GM21423 (cell line): ENCODE measurements around the gene RAMAC.
"Not testable (repeated sequence)": the region's sequence is repeated elsewhere in the genome, so short reads cannot be mapped to it uniquely, and the experiment has no call there.

Source experiments
- ATAC-seq: cut with Tn5 transposase; IDR thresholded peaks from one replicate; pipeline ENCODE4 v1.9.1; 2021; ENCODE audit warnings: mild to moderate bottlenecking, moderate library complexity; ENCODE audit not compliant: unreplicated experiment

The RAMAC gene

GRCh38 chr15:82985688-82986441 is at the start of gene RAMAC:
Gene RAMAC, plus strand, starts transcription at chr15:82986210. Its CDS starts 2,809 bp downstream, at chr15:82989019.
- ATAC-seq = peak; percentile 95

GRCh38 chr15:82936966-82937711 is 48.9 kb upstream of the RAMAC start:
- no peak for ATAC-seq

- ATAC-seq = no peak
Measured at GRCh38 chr15:82937712-82938058, 48.3 kb upstream of the RAMAC start.

DNA sequence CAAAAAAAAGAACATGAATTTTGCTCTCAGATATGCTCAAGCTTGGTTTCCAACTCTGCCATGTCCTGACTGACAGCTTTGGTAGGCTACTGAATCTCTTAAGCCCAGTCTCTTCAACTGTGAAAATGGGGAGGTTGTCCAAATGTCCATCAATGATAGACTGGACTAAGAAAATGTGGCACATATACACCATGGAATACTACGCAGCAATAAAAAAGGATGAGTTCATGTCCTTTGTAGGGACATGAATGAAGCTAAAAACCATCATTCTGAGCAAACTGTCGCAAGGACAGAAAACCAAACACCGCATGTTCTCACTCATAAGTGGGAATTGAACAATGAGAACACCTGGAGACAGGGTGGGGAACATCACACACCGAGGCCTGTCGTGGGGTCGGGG is 46.3 kb upstream of the RAMAC start:
- not testable (repeated sequence) for ATAC-seq

DNA sequence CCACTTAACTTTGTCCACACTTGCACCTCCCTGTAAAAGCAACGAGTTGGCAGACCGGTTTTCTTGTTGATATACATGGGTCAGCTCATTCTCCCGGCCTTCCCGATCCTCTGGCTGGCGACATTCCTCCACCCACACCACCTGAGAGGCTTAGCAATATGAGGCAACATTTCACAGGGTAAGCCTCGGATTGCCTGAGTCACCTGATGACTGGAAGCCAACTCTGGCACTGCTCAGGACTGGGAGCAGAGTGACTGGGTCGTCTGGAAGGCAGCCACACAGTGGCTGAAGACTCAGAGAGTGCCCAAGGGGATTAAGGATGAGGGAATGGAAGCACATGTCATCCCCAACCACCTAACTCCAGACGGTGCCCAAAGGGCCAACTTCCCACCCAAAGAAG is 43.3 kb upstream of the RAMAC start:
- no peak for ATAC-seq

DNA sequence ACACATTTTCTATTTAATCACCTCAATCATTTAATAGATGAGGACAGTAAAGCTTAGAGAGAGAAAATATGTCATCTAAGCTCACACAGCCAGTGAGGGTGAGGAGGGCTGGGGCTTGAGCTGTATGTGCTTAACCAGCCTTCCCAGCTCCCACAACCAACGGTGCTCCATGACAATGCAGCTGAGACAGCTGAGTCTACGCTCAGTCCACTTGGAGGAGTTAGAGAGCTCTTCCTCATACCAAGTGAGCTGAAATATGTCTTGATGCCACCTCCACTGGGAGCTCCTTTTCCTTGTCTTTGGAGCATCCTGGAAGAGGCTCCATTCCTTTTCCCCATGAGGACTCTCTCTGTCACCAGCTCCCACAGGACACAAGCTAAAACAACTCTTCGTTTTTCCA is 42.8 kb upstream of the RAMAC start:
- ATAC-seq = no peak

DNA sequence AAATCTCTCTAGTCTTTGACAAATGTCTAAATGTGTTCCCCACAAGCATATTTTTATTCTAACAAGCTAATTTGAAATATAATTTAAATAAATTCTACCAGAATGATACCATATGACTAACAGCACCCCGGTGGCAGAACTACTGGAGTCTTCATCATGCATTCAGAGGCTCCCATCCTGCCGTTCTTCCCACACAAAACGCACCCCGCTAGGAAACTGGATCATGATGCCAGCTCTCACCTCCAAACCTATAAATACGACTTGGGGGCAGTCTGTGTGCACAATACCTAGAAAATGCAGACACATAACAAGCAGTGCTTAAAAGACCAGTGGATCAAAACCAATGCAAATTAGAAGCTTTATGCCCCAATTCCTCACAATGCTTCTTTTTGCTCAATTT is 42.0 kb upstream of the RAMAC start:
- ATAC-seq = no peak

DNA sequence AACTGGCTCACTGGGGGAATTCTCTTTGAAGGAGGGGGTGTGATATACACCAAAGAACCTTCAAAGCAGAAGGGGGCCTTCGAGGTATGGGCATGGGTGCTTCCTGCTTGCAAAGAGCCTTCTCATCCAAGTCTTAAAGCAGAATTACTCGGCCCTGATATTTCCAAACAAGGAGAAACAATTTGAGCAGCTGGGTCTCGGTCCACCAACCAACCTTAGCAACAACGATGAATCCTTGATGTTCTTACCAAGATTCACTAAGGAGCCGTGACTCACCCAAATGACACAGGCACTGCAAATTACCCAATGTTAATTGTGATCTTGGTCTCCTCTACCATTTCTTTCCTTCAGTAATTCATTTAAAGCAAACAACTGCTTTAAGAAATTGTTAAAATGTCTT is 41.2 kb upstream of the RAMAC start:
- ATAC-seq = no peak

DNA sequence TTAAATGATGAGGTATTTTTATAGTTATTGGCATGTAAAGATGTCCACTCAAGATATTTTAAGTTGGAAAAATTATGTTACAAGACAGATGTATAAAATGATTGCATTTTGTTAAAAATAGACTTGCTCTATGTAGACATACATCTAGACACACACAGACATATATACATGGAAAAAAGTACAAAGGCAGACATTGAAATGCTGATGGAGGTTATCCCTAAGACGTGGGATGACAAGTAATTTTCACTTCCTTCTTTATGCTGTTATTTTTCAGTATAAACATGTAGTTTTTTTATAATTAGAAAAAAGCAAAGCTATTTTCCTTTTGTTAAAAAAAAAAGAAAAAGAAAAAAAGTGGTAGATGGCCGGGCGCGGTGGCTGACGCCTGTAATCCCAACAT is 40.7 kb upstream of the RAMAC start:
- no peak for ATAC-seq

DNA sequence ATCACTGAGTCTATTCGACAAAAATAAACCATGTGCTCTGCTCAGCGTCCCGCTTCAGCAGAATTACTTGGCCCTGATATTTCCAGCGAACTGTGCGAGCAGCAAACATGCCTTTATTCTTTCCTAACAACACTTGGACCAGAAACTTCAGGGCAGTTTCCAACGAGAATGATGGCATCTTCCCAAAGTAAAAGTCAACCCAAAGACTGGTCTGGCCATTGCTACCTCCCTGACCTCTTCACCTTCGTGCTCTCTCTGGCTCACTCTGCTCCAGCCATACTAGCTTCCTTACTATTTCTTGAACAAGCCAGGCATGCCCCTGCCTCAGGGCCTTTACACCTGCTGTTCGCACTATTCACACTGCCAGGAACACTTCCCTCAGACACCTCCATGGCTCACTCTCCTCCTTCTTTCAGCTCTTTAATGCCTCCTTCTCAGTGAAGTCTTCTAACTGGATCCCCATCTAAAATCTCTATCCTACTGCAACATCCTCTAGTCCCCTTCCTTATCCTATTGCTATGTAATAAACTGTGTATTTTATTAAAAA is 39.8 kb upstream of the RAMAC start:
- ATAC-seq = no peak

DNA sequence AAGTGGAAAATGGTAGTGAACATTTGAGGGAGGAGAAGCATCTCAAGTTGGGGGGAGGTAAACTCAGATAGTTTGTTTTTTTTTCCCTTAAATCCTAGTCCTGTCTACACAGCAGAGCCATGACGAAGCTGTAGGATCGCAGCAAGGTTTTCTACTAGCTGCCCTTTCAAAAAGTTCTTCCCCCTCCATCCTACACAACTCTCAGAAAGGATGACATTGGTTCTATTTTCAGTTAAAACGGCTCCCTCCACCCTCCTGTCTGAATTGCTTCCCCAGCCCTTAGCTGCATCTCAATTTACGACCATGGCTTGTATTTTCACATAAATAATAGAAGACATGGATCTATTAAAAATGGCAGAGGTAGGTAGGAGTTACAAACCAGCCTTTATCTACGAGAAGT is 35.7 kb upstream of the RAMAC start:
- ATAC-seq = no peak

DNA sequence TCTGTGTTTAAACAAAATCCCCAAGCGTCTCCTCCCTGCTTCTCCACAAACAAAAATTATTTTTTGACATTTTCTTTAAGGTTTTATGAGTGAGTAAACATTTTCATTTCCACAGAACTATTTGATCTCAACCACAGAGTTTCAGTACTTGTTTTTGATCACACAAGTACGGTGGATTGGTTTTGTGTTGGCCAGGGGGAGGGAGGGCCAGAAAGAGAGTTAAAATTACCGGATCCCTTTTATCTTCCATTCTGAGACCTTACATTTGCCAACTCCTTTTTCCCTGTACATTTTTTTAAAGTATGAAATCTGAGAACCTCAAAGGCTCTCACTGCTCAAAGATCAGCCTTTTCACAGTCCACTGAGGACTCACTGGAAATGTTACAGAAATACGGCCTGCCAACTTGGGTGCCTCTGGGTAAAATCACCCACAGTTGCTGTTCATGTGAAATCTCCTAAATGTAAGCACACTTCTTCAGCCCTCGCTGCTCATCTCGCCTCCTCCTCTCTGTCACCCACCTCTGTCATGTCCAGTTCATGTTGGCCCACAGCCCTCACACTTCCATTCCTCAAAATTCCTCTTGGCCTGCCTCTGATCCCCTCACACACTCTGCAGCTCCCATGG is 35.2 kb upstream of the RAMAC start:
- ATAC-seq = no peak

- no peak for ATAC-seq
Measured at GRCh38 chr15:82951472-82952157, 34.4 kb upstream of the RAMAC start.

GRCh38 chr15:82952158-82953081 is 33.6 kb upstream of the RAMAC start, which contains the start of gene HOMER2:
Gene HOMER2, minus strand, starts transcription at chr15:82952720. Its CDS starts 185 bp downstream, at chr15:82952535.
- peak; percentile 41 for ATAC-seq

- ATAC-seq = no peak
Measured at GRCh38 chr15:82958638-82959037, 27.4 kb upstream of the RAMAC start.

- ATAC-seq = no peak
Measured at GRCh38 chr15:82959423-82959822, 26.6 kb upstream of the RAMAC start.

DNA sequence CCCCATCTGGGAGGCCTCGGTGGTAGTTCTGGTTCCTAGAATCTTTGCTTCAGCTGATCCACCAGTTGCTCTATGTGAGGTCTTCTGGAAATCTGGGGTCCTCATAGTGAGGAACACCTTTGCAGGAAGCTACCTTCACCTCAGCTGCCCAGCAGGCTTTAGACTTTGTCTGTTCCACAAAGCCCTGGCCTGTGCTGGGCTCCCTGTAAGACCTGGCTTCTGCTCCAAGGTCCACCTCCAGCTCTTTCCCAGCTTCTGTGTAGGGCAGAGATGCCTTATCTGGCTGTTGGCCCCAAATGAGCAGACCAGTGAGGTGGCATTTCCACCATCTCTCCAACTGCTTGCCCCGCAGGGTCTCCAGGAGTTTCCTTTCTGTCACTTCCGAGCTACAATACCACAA is 25.2 kb upstream of the RAMAC start:
- ATAC-seq = no peak

GRCh38 chr15:82963471-82964341 is 22.3 kb upstream of the RAMAC start:
- no peak for ATAC-seq

DNA sequence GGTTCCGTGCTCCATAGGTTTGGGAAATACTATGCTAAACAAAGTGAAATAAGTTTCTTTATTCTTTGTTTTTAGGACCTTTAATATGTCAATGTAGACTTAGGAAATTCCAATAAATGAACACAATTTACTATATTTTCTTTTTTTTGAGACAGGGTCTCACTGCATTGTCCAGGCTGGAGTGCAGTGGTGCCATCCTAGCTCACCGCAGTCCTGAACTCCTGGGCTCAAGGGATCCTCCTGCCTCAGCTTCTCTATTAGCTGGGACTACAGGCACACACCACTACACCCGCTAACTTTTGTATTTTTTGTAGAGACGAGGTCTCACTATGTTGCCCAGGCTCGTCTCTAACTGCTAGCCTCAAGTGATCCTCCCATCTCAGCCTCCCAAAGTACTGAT is 21.1 kb upstream of the RAMAC start:
- no peak for ATAC-seq
